GM21825 (cell line): ENCODE results near the gene CCDC148.
"Not testable (repeated sequence)": the region's sequence is repeated elsewhere in the genome, so short reads cannot be mapped to it uniquely, and the experiment has no call there.

Experiments used
- ATAC-seq: cut with Tn5 transposase; IDR thresholded peaks from one replicate; pipeline ENCODE4 v1.9.1; 2021; ENCODE audit warnings: mild to moderate bottlenecking, moderate library complexity; ENCODE audit not compliant: unreplicated experiment

Gene CCDC148

DNA sequence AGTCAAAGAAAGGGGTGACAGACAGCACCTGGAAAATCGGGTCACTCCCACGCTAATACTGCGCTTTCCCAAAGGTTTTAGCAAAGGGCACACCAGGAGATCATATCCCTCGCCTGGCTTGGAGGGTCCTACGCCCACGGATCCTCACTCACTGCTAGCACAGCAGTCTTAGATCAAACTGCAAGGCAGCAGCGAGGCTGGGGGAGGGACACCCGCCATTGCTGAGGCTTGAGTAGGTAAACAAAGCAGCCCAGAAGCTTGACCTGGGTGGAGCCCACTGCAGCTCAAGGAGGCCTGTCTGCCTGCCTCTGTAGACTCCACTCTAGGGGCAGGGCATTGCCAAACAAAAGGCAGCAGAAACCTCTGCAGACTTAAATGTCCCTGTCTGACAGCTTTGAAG lies 233.5 kb downstream of the CCDC148 start:
- not testable (repeated sequence) for ATAC-seq

DNA sequence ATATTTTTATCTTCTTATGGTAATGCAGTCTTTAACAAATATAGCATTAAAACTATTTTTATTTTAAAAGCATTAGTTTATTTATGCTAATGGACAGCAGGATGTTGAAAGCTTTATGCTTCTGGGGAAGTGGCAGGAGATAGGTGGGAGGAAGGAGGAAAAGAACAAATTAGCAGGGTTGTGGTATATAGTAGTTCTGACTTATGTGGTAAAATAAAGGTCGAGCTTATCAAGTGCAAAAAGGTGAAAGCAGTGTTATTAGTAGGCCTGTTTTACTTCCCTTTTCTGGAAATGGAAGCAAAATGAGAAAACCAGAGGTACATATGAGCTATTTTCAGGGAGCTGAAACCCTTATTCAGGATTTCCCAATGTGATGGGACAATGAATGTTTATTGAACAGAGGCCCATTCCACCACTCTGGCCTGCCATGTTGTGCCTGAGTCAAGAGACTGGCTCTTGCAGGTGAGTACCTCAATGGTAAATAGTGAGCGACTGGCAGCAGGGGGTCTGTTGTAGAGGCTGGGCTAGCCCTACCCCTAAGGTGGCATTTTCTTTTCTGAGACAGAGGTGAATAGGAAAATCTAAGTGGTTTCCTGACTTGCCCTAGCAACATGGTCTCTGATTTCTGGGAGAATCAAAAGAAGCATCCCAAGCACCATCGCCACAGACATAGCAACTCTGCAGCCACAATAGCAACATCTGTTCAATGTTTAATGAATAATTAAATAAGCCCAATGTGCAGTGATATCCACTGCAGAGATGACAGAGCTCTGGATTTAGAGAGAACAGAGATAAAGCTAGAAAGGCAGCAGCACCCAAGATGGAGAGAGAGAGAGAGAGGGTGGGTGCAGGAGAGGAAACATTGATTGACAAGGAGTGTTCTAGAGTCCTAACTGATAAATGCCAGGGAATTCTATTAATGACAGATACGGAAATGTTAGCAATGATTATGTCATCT lies 235.2 kb downstream of the CCDC148 start:
- no peak for ATAC-seq

DNA sequence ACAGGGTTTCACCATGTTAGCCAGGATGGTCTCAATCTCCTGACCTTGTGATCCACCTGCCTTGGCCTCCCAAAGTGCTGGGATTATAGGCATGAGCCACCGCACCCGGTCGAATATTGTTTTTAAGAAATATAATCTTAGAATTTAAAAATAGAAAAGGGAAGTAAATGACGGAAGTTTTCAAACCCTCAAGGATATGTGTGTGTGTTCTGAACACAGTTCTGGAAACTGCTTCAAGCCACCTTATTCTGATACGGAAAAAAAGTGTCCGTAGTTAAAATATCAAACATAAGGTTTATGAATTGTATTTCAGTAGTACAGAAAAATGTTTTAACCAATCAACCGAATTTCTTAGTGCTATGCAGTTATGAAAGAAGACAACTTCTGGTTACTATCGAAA lies 239.0 kb downstream of the CCDC148 start:
- ATAC-seq, result no peak

DNA sequence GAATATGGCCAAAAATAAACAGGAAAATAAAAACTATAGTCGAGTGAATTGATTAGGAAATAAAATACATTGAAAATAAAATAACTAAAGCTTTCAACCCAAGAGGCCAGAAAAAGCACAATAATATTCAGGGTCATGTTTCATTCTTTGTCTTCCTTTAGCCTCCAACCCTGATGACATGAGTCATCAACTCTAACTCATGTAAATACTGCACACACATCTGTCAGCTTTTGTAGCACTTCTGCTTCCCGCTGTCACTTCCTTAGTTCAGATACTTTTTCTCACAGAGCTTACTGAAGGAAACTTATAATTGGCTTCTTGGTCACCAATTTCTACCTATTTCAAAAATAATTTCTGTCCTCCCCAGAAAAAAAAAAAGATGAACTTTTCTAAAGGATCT lies 242.1 kb downstream of the CCDC148 start:
- ATAC-seq, result peak; percentile 84

GRCh38 chr2:158213773-158214172 lies 242.8 kb downstream of the CCDC148 start:
- no peak for ATAC-seq

DNA sequence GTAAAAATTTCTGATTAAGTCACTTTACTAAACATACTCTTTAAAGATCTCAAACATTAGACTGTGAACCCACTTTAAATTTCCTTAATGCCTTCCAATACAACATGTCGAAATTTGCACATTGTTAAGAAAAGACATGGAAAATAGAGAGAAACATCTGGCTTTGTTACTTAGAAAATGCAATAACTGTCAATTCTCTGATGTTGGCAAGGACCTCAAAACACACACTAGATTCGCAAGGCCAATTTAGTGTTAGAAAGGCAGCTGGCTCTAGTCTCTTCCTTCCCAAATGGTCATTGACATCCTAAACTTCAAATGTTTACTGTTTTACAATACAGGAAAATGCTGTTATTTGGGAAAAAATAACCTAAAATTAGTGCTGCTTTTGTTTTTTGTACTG lies 244.3 kb downstream of the CCDC148 start:
- no peak for ATAC-seq

- ATAC-seq, result no peak
These were observed 245.1 kb downstream of the CCDC148 start for GRCh38 chr2:158211502-158211901.

DNA sequence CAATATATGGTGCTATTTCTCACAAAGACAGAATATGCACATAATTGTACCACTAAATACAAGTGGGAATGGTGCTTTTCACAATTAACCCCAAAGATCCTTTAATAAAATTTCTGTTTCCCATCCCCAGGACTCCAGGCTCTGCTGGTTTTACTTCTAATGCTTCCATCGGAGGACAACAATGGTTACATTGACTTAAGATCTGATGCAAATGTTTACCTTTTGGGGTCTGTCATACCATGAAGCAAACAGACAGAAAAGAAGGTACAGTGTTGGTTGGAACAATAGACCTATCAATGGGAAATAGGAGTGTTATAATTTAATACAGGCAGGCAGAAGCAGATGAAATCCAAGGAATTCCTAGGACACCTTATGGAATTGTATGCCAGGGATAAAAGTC lies 249.2 kb downstream of the CCDC148 start:
- ATAC-seq, result no peak

GRCh38 chr2:158205215-158205614 lies 251.3 kb downstream of the CCDC148 start:
- ATAC-seq, result no peak

- ATAC-seq, result no peak
These were observed 251.8 kb downstream of the CCDC148 start for GRCh38 chr2:158204741-158205165.

GRCh38 chr2:158202161-158202815 lies 254.3 kb downstream of the CCDC148 start:
- no peak for ATAC-seq

DNA sequence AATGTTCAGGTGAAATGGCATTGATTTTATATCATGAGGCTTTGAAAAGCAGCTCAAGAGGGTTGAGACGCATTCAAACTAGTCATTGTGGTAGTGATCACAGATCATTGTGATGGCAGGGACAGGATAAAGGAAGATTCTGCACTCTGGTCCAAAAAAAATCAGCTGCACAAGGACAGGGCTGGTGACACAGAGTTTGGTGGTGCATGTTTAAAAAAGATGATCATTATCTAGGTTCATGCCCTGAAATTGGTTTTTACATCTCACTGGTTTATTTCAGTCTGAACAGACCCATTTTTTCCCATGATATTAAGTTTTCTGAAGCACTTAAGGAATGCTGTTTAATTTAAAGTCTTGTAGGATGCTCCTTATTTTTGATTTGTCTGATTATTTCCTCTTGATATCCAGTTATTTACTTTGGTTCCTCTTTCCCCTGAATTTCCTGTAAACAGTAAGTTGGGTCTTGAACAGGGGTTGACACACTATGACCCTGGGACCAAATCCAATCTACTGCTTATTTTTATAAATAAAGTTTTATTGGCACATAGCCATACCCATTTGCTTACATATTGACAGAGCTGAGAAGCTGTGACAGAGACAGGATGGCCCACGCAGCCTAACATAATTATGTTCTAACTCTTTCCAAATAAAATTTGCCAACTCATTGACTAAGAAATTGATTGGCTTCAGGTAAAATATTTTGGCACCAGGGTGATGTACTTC lies 256.5 kb downstream of the CCDC148 start:
- no peak for ATAC-seq

- no peak for ATAC-seq
These were observed 258.6 kb downstream of the CCDC148 start for GRCh38 chr2:158197940-158198339.

DNA sequence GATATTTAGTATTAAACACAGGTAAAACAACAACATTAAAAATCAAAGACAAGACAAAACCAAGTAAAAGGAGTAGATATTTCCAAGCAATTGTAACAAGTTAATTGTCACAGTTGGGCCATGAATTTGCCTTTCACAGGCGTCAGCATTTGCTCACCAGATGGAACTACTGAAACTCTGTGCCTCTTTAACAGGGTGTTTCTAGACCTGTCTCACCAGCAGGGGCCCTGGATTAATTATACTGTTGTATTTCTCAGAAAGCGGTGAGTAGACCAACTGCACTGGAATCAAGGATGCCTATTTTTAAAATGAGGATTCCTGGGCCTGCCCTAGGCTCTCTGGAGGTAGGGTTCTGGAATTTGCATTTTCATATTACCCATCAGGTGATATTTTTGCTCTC lies 262.3 kb downstream of the CCDC148 start:
- no peak for ATAC-seq

- ATAC-seq, result no peak
These were observed 263.8 kb downstream of the CCDC148 start for GRCh38 chr2:158192515-158193443.

GRCh38 chr2:158191076-158191895 lies 265.3 kb downstream of the CCDC148 start:
- ATAC-seq, result peak; percentile 79

DNA sequence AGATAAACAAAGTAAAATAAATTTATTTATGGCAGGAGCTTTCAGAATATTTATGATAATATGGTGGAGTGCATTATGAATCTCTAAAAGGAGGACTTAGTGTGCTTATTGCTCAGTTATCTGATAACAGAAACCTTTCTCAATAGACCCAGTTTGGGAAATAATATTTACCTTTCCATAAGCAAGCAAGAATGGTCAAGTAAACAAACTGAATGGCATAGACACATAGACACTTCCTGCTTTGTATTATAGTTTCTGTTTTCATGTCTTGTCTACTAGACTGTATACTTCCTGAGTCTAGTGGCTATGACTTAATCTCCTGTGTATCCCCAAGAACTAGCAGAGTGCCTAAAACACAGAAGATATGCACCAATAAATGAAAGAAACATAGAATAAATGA lies 267.0 kb downstream of the CCDC148 start:
- ATAC-seq, result peak; percentile 50

GRCh38 chr2:158187908-158188307 lies 268.6 kb downstream of the CCDC148 start:
- no peak for ATAC-seq

GRCh38 chr2:158184556-158185343 lies 271.8 kb downstream of the CCDC148 start:
- ATAC-seq, result no peak
